Psoas muscle (tissue), 8 donors: ENCODE results near the gene RBM20. TPM values are rescaled to one million over a fixed set of nuclear protein-coding genes. Genes with fewer than 3 reads are reported as not detected.

Experiments used
- ATAC-seq, 4 donors: fragments of 200-7000 bp; cut with Tn5 transposase; one replicate each; pipeline ENCODE4 v1.9.1; 2020; ENCODE audit warnings: moderate library complexity in 3 of 4, mild to moderate bottlenecking in 2 of 4
- DNase-seq, 2 donors: peaks; one replicate each; pipeline ENCODE4 v3.0.0-alpha.2; 2020
- H3K27ac ChIP-seq: fragments of 200-600 bp; one replicate; pipeline ENCODE4 v1.8.0; 2022
- H3K27me3 ChIP-seq, 3 donors: fragments of 200-600 bp in 1 of 3; one replicate each; pipeline versions ENCODE4 v1.6.1 to v1.8.0; 2013 to 2022; ENCODE audit warnings: low read length in 2 of 3, mild to moderate bottlenecking in 2 of 3, moderate library complexity in 1 of 3; ENCODE audit not compliant: insufficient read depth in 3 of 3
- H3K36me3 ChIP-seq, 2 donors: fragments of 200-600 bp in 1 of 2; one replicate each; pipeline versions ENCODE4 v1.6.1 to v1.8.0; 2013 to 2022; ENCODE audit warnings: low read depth in 1 of 2, mild to moderate bottlenecking in 1 of 2, moderate library complexity in 1 of 2; ENCODE audit not compliant: insufficient read depth in 1 of 2
- H3K4me1 ChIP-seq: fragments of 200-600 bp; one replicate; pipeline ENCODE4 v1.8.0; 2022
- H3K4me3 ChIP-seq: fragments of 200-600 bp; one replicate; pipeline ENCODE4 v1.8.0; 2022; ENCODE audit warnings: mild to moderate bottlenecking
- H3K9me3 ChIP-seq: fragments of 200-600 bp; one replicate; pipeline ENCODE4 v1.8.0; 2022
- CTCF ChIP-seq: fragments of 200-600 bp; IDR thresholded peaks from one replicate; pipeline ENCODE4 v1.8.0; 2022; ENCODE audit warnings: antibody characterized with exemption
- WGBS, 3 donors: extraction: QIAGEN DNeasy Blood & Tissue Kit; methylation state at CpG; one replicate each; pipeline versions ENCODE4 v1.1.6 to v1.1.7; 2013; 5-methylcytosine and 5-hydroxymethylcytosine counted together
- intact Hi-C, 2 donors: fragments of 100-400 bp; cut with DNase I; formaldehyde crosslinking; loops; one replicate each; pipeline versions ENCODE4 v1.11.0 to v1.14.2; 2022
- polyA plus RNA-seq, 3 donors: library from polyadenylated mRNA; stranded (reverse); fragments of 200-250 nt; gene quantifications; one replicate each; pipeline ENCODE4 v1.2.3, GENCODE V29; 2013
- total RNA-seq, 4 donors: library from RNA; stranded (reverse); fragmentation: NEBNext Ultra II Directional in 2 of 4; extraction: Animal tissue kit (Norgen Biotek cat#: 25700) in 2 of 4; gene quantifications; one replicate each; pipeline versions ENCODE4 v1.2.1 to v1.2.4, GENCODE V29; 2021 to 2023
- donor health status: healthy with polysubstance abuse.
- donor health status: DM: no; HTN: no; CAD: no; lungs with moderate emphysema.
- donor health status: Bipolar disorder and iron deficiency.
- donor health status: healthy.
- donor health status: DM: yes; HTN: yes; CAD: no.
- donor health status: DM: no; HTN: no; CAD: no.
- donor health status: DM: no; HTN: no; CAD: no.
- donor health status: DM: yes; HTN: yes; CAD: no.

RBM20 gene
- total and polyA plus RNA-seq, 7 donors: 1.6 to 48.8 (median 14.2) TPM

- Histone ChIP-seq H3K27ac (peak overlapping the region; percentile 89), H3K4me1 (peaks cover 64% of the 10 kb centered on the region), H3K27me3 (no peaks in the 10 kb centered on the region), H3K4me3 (peak overlapping the region; percentile 60), H3K36me3 (no peaks in the 10 kb centered on the region), H3K9me3 (no peaks in the 10 kb centered on the region)
- no peak for TF ChIP-seq CTCF
- DNase-seq: no peak
- intact Hi-C loops: loop anchor here in 1 of 2 donors (5.0 kb wide), 1 partner anchor 35 kb away; no protein-coding TSS in a partner anchor
- no peak for ATAC-seq
- 65 to 86% (median 69%) methylated on average over 8 of the region's 8 CpGs for WGBS, 3 donors
These were observed 118.1 kb downstream of the RBM20 start for GRCh38 chr10:110762109-110762848.

GRCh38 chr10:110762849-110763211, 118.7 kb downstream of the RBM20 start:
- no peak for TF ChIP-seq CTCF
- Histone ChIP-seq H3K4me3 (peak overlapping the region; percentile 60), H3K27ac (peak overlapping the region; percentile 89), H3K9me3 (no peaks in the 10 kb centered on the region), H3K4me1 (peaks cover 61% of the 10 kb centered on the region), H3K27me3 (no peaks in the 10 kb centered on the region), H3K36me3 (no peaks in the 10 kb centered on the region)
- peak in 1 of 2 donors; percentile 72 for DNase-seq
- intact Hi-C loops: loop anchor here in 1 of 2 donors (5.0 kb wide), 1 partner anchor 36 kb away; no protein-coding TSS in a partner anchor
- 32 to 70% (median 36%) methylated on average over 5 of the region's 5 CpGs for WGBS, 3 donors
- ATAC-seq: peak; percentile 57 to 68 (median 64)

GRCh38 chr10:110764378-110764777, 120.2 kb downstream of the RBM20 start:
- TF ChIP-seq CTCF: no peak
- H3K4me1 ChIP-seq: peaks cover 45% of the 10 kb centered on the region

GRCh38 chr10:110764793-110765512, 120.8 kb downstream of the RBM20 start:
- Histone ChIP-seq H3K36me3 (no peaks in the 10 kb centered on the region), H3K4me3 (peak overlapping the region; percentile 60), H3K4me1 (peaks cover 40% of the 10 kb centered on the region), H3K27me3 (no peaks in the 10 kb centered on the region), H3K9me3 (no peaks in the 10 kb centered on the region), H3K27ac (peak overlapping the region; percentile 89)
- WGBS, 3 donors: 36 to 59% (median 49%) methylated on average over 13 of the region's 13 CpGs
- TF ChIP-seq CTCF: no peak
- intact Hi-C loops: loop anchor here in 1 of 2 donors (5.0 kb wide), 1 partner anchor 38 kb away; no protein-coding TSS in a partner anchor
- ATAC-seq: peak; percentile 21 to 76 (median 66)
- DNase-seq: no peak

More at GRCh38 chr10:110764378-110764777, 120.2 kb downstream of the RBM20 start:
- peak overlapping the region; percentile 60 for H3K4me3 ChIP-seq
- H3K27me3 ChIP-seq: no peaks in the 10 kb centered on the region
- H3K27ac ChIP-seq: peak overlapping the region; percentile 89
- no peaks in the 10 kb centered on the region for H3K36me3 ChIP-seq
- DNase-seq (peak in 1 of 2 donors; percentile 83), ATAC-seq (peak; percentile 89 to 91 (median 90))
- intact Hi-C loops: loop anchor here in 1 of 2 donors (5.0 kb wide), 1 partner anchor 37 kb away; no protein-coding TSS in a partner anchor
- H3K9me3 ChIP-seq: no peaks in the 10 kb centered on the region
- WGBS, 3 donors: 27 to 42% (median 32%) methylated on average over 12 of the region's 12 CpGs
